ENCODE data around the gene TMEM178A. TPM values are rescaled to one million over a fixed set of nuclear protein-coding genes. Genes with fewer than 3 reads are reported as not detected.

The TMEM178A gene
- 1 to 10 TPM; 5.4 to 6.5 TPM for total RNA-seq

- H3K4me1 ChIP-seq (ENCODE audit: control insufficient read depth in 1 of 2, low read depth in 2 of 2) = peaks cover 0 to 26% of the 10 kb centered on the region in 2 donors
- no peaks in the 10 kb centered on the region for H3K27me3 ChIP-seq (replicated peaks; ENCODE audit: insufficient read depth)
- ATAC-seq (ENCODE audit: insufficient number of reproducible peaks, low FRiP score, low read depth) = peak; percentile 16
- no peak for DNase-seq (ENCODE audit: low spot score)
- no peak within 1 kb of the TSS for H3K27ac ChIP-seq
- TF ChIP-seq CTCF (IDR thresholded peaks at IDR 0.05) = no peak
- no peaks in the 10 kb centered on the region for H3K9me3 ChIP-seq
- no peaks in the 10 kb centered on the region for H3K36me3 ChIP-seq
- H3K4me3 ChIP-seq = peak within 1 kb of the TSS; percentile 79
These were observed at the start of gene TMEM178A for GRCh38 chr2:39665811-39666490. TSS of gene TMEM178A (plus strand) at chr2:39665917. CDS start at chr2:39665975, 58 bp downstream.

- no peak for ATAC-seq (ENCODE audit: insufficient number of reproducible peaks, low FRiP score, low read depth)
- H3K27ac ChIP-seq = no peak overlapping the region
These were observed 47.5 kb upstream of the TMEM178A start for GRCh38 chr2:39618236-39618635.

DNA sequence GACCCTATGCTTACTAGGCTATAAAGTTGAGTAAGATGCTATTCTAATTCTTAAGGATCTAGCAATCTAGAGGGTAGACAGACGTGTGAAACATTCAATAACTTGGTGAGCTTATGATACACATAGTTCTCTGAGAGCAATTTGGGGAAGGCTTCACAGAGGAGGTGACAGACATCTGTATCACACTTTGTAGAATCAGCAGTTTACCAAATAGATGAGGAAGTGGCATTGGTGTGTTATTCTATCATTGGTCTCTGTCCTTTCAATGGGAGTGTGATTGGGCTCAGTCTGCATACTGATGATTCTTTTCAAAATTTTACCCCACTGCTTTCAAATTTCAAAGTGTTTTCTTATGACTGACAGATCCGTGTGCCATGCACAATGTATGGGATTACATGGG, 47.0 kb upstream of the TMEM178A start:
- TF ChIP-seq CTCF (IDR thresholded peaks at IDR 0.05) = no peak
- Histone ChIP-seq H3K4me3 (no peak overlapping the region), H3K4me1 (ENCODE audit: control insufficient read depth in 1 of 2, low read depth in 2 of 2) (peaks cover 13 to 24% of the 10 kb centered on the region in 2 donors), H3K9me3 (no peaks in the 10 kb centered on the region), H3K27ac (no peak overlapping the region), H3K36me3 (no peaks in the 10 kb centered on the region), H3K27me3 (replicated peaks; ENCODE audit: insufficient read depth) (no peaks in the 10 kb centered on the region)
- ATAC-seq (ENCODE audit: insufficient number of reproducible peaks, low FRiP score, low read depth) = no peak
- no peak for DNase-seq (ENCODE audit: low spot score)

More at GRCh38 chr2:39618236-39618635, 47.5 kb upstream of the TMEM178A start:
- Histone ChIP-seq H3K9me3 (no peaks in the 10 kb centered on the region), H3K4me3 (no peak overlapping the region), H3K27me3 (replicated peaks; ENCODE audit: insufficient read depth) (no peaks in the 10 kb centered on the region), H3K4me1 (ENCODE audit: control insufficient read depth in 1 of 2, low read depth in 2 of 2) (peaks cover 11 to 19% of the 10 kb centered on the region in 2 donors), H3K36me3 (no peaks in the 10 kb centered on the region)
- TF ChIP-seq CTCF (IDR thresholded peaks at IDR 0.05) = no peak
- no peak for DNase-seq (ENCODE audit: low spot score)

DNA sequence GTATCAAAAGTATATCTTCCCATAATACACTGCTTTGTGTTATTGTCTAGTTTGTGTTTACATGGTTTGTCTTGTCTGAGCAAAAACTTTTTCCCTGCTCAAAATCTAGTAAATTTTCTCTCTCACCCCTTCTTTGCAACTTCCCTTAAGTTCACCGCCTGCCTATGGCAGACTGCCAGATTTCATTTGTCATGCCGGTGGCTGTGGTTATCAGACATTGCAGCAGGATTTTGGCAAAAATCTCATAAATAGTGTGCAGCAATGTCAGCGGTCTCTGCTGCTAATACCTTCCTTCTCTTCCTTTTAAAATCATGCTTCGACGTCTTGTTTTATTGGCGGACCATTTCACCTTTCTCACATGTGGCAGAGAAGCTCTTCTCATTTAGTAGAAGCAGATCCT, 45.6 kb upstream of the TMEM178A start:
- TF ChIP-seq CTCF (IDR thresholded peaks at IDR 0.05) = no peak
- Histone ChIP-seq H3K9me3 (no peaks in the 10 kb centered on the region), H3K27me3 (replicated peaks; ENCODE audit: insufficient read depth) (no peaks in the 10 kb centered on the region), H3K36me3 (no peaks in the 10 kb centered on the region), H3K27ac (no peak overlapping the region), H3K4me1 (ENCODE audit: control insufficient read depth in 1 of 2, low read depth in 2 of 2) (peaks cover 16 to 28% of the 10 kb centered on the region in 2 donors), H3K4me3 (peak overlapping the region; percentile 3)
- ATAC-seq (ENCODE audit: insufficient number of reproducible peaks, low FRiP score, low read depth) (no peak), DNase-seq (ENCODE audit: low spot score) (peak; percentile 25)

DNA sequence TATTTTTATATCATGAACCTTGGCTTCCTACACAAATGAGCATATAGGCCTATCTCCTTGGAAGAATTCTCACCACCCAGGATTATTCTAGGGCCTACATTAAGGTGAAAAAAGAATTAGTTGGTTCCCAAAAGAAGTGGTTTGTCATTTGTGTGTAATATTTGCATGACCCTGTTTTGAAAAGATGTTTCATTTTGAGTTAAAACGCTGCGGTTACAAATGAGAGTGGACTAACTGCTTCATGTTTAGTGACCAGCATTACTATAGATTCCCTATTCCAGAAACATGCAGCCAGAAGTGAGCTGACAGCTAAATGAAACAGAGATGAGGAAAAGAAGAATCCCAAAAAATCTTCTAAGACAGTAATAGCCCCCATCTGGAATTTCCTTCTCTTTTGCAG, 44.1 kb upstream of the TMEM178A start:
- ATAC-seq (ENCODE audit: insufficient number of reproducible peaks, low FRiP score, low read depth) (no peak), DNase-seq (ENCODE audit: low spot score) (no peak)
- no peaks in the 10 kb centered on the region for H3K9me3 ChIP-seq
- H3K36me3 ChIP-seq = no peaks in the 10 kb centered on the region
- no peak overlapping the region for H3K27ac ChIP-seq
- no peak overlapping the region for H3K4me3 ChIP-seq
- H3K27me3 ChIP-seq (replicated peaks; ENCODE audit: insufficient read depth) = no peaks in the 10 kb centered on the region
- peaks cover 16 to 28% of the 10 kb centered on the region in 2 donors for H3K4me1 ChIP-seq (ENCODE audit: control insufficient read depth in 1 of 2, low read depth in 2 of 2)
- TF ChIP-seq CTCF (IDR thresholded peaks at IDR 0.05) = no peak

All from thoracic aorta (tissue), 2 donors.